Karpas-422 (cell line): ENCODE results near the gene KIR3DL2. TPM values are rescaled to one million over a fixed set of nuclear protein-coding genes. Genes with fewer than 3 reads are reported as not detected.
"Not testable (repeated sequence)": the region's sequence is repeated elsewhere in the genome, so short reads cannot be mapped to it uniquely, and the experiment has no call there.

ENCODE experiments used
- DNase-seq: peaks from one replicate; pipeline ENCODE4 v3.0.0-alpha.2; 2015
- H2AFZ ChIP-seq: fragments of 200-600 bp; sonication (generic); 2 replicates; pipeline ENCODE4 v1.6.1; 2014; ENCODE audit warnings: antibody characterized with exemption, low read length, mixed read lengths
- H3K27ac ChIP-seq: fragments of 200-600 bp; sonication (generic); 2 replicates; pipeline ENCODE4 v1.5.1; 2014; ENCODE audit warnings: mild to moderate bottlenecking, low read length, moderate library complexity
- H3K27me3 ChIP-seq: fragments of 200-600 bp; sonication (generic); 2 replicates; pipeline ENCODE4 v1.6.1; 2014; ENCODE audit warnings: low read length, mixed read lengths
- H3K36me3 ChIP-seq: fragments of 200-600 bp; sonication (generic); 2 replicates; pipeline ENCODE4 v1.6.1; 2014; ENCODE audit warnings: low read length, mixed read lengths; ENCODE audit not compliant: insufficient read depth
- H3K4me1 ChIP-seq: fragments of 200-600 bp; sonication (generic); 2 replicates; pipeline ENCODE4 v1.6.1; 2014; ENCODE audit warnings: mild to moderate bottlenecking, low read length, mixed read lengths
- H3K4me2 ChIP-seq: fragments of 200-600 bp; sonication (generic); 2 replicates; pipeline ENCODE4 v1.6.1; 2014; ENCODE audit warnings: low read length, low read depth, mild to moderate bottlenecking; ENCODE audit not compliant: poor library complexity, severe bottlenecking
- H3K4me3 ChIP-seq: fragments of 200-600 bp; sonication (generic); 2 replicates; pipeline ENCODE4 v1.5.1; 2014; ENCODE audit warnings: mild to moderate bottlenecking, antibody characterized with exemption, low read length, mixed read lengths
- H3K79me2 ChIP-seq: fragments of 200-600 bp; sonication (generic); 2 replicates; pipeline ENCODE4 v1.6.1; 2014; ENCODE audit warnings: mild to moderate bottlenecking, low read length, mixed read lengths
- H3K9ac ChIP-seq: fragments of 200-600 bp; sonication (generic); 2 replicates; pipeline ENCODE4 v1.6.0; 2014; ENCODE audit warnings: low read length
- H3K9me2 ChIP-seq: fragments of 200-600 bp; sonication (generic), shearing (Covaris generic); replicated peaks from 2 replicates; pipeline ENCODE4 v1.6.0; 2014; ENCODE audit warnings: mild to moderate bottlenecking, low read length, moderate library complexity; ENCODE audit not compliant: insufficient read depth
- H3K9me3 ChIP-seq: fragments of 300-700, 200-600 bp; sonication (generic); 2 replicates; pipeline ENCODE4 v1.6.1; 2014; ENCODE audit warnings: low read length, mixed read lengths
- H4K20me1 ChIP-seq: fragments of 200-600 bp; sonication (generic); 2 replicates; pipeline ENCODE4 v1.6.1; 2014; ENCODE audit warnings: mild to moderate bottlenecking, antibody characterized with exemption, low read length, low read depth; ENCODE audit not compliant: insufficient read depth
- total RNA-seq: library from RNA; depleted of rRNA; stranded (reverse); fragments of >200 nt; shearing (Covaris generic); gene quantifications from 2 replicates; pipeline ENCODE4 v1.2.3, GENCODE V29; 2014; ENCODE audit warnings: low replicate concordance; rRNA removed

The KIR3DL2 gene
- not detected in 2 replicates for total RNA-seq

DNA sequence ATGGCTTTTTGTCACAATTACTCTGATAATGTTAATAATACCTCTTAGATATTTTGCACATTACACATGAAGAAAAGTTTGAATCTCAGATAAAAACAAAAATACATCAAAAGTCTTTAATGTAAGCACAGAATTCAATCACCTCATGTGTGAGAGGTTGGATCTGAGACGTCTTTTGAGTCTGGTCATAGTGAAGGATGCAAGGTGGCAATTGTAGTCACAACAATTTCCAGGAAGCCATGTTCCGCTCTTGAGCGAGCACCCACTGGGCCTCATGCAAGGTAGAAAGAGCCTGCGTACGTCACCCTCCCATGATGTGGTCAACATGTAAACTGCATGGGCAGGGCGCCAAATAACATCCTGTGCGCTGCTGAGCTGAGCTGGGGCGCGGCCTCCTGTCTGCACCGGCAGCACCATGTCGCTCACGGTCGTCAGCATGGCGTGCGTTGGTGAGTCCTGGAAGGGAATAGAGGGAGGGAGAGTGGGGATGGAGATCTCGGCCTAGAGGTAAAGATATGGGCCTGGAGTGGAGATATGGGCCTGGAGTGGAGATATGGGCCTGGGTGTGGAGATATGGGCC, at the start of gene KIR3DL2:
Gene KIR3DL2, plus strand, starts transcription at position 383 of the 580 bp plus-strand sequence. Its CDS starts 33 bp downstream, at position 416.
- not testable (repeated sequence) for H4K20me1 ChIP-seq, H3K4me2 ChIP-seq, H3K4me1 ChIP-seq, H3K9ac ChIP-seq, H3K27ac ChIP-seq, H2AFZ ChIP-seq, H3K4me3 ChIP-seq, H3K9me3 ChIP-seq, H3K36me3 ChIP-seq, DNase-seq, H3K9me2 ChIP-seq, H3K27me3 ChIP-seq, H3K79me2 ChIP-seq

DNA sequence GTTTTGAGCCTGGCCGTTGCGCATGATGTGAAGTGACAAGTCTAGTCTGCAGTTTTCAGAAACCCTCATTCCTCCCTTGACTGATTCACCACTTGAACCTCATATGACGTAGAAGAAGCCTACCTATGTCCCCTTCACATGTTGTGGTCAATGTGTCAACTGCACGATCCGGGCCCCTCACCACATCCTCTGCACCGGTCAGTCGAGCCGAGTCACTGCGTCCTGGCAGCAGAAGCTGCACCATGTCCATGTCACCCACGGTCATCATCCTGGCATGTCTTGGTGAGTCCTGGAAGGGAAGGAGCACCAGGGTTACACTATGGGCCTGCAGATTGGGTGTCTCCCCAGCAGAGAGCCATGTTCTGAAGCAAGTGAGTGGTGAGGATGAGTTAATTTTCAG, 46.8 kb upstream of the KIR3DL2 start, which contains the start of gene KIR2DL4:
Gene KIR2DL4, plus strand, starts transcription at position 201 of the 400 bp plus-strand sequence. Its CDS starts 42 bp downstream, at position 243.
- no peaks in the 10 kb centered on the region for H3K9me3 ChIP-seq
- H3K4me2 ChIP-seq, result no peak within 1 kb of the TSS
- H3K4me3 ChIP-seq, result no peak within 1 kb of the TSS
- H3K36me3 ChIP-seq, result no peaks in the 10 kb centered on the region
- H3K79me2 ChIP-seq, result no peaks in the 10 kb centered on the region
- DNase-seq, result no peak
- H2AFZ ChIP-seq, result no peak within 1 kb of the TSS
- no peaks in the 10 kb centered on the region for H3K9me2 ChIP-seq
- H3K9ac ChIP-seq, result no peak within 1 kb of the TSS
- H4K20me1 ChIP-seq, result no peaks in the 10 kb centered on the region
- H3K27me3 ChIP-seq, result no peaks in the 10 kb centered on the region
- no peaks in the 10 kb centered on the region for H3K4me1 ChIP-seq
- no peak within 1 kb of the TSS for H3K27ac ChIP-seq

DNA sequence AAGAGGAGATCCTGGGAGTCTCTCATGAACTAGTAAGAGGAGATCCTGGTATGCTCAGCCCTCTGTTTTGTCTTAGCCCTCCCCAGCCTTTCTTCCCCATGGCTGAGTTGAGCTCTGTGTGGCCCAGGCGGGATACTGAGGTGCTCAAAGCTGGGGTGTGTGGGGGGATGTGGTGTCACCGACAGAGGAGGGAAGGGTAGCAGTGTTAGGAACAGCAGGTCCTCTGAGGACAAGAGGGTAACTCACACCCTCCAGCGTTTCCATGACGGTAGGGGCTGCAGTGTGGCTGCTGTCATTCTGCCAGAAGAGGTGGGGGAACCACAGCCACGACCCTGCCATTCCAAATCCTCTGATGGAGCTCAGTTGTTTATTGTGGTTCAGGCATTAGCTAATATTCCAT, 46.1 kb upstream of the KIR3DL2 start:
- no peak overlapping the region for H3K9ac ChIP-seq
- H3K27me3 ChIP-seq, result no peaks in the 10 kb centered on the region
- H3K4me3 ChIP-seq, result no peak overlapping the region
- DNase-seq, result no peak
- H3K79me2 ChIP-seq, result no peaks in the 10 kb centered on the region
- H3K9me3 ChIP-seq, result no peaks in the 10 kb centered on the region
- H3K36me3 ChIP-seq, result no peaks in the 10 kb centered on the region
- H4K20me1 ChIP-seq, result no peaks in the 10 kb centered on the region
- H3K27ac ChIP-seq, result no peak overlapping the region
- H3K4me2 ChIP-seq, result no peak overlapping the region
- H2AFZ ChIP-seq, result no peak overlapping the region
- H3K4me1 ChIP-seq, result no peaks in the 10 kb centered on the region
- H3K9me2 ChIP-seq, result no peaks in the 10 kb centered on the region

GRCh38 chr19:54804571-54804970, 45.7 kb upstream of the KIR3DL2 start:
- no peak overlapping the region for H3K27ac ChIP-seq

DNA sequence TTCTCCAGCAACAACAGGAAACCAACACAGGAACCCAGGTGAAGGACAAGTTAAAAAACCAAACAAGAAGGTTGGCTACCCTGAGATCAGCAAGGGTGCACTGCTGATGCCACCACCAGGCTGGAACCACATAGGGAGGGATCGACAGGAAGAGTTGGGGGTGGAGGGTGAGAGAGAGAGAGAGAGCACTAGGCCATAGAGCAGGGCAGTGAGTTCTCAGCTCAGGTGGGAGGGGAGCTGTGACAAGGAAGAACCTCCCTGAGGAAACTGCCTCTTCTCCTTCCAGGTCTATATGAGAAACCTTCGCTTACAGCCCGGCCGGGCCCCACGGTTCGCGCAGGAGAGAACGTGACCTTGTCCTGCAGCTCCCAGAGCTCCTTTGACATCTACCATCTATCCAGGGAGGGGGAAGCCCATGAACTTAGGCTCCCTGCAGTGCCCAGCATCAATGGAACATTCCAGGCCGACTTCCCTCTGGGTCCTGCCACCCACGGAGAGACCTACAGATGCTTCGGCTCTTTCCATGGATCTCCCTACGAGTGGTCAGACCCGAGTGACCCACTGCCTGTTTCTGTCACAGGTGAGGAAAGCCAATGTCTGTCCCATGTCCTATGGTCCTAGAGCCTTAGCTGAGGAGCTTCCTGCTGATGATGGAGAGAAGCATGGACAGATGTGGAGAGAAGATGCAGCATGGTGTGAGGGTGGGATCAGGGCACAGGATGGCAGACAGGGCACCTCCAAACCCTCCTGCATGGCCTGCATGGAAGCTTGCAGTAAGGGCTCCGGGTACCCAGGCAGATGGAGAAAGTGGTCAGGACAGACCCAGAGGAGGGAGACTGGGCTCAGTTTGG, 44.4 kb upstream of the KIR3DL2 start:
- Histone ChIP-seq H3K27ac (no peak overlapping the region), H2AFZ (no peak overlapping the region), H3K4me2 (no peak overlapping the region), H3K4me1 (no peaks in the 10 kb centered on the region), H4K20me1 (no peaks in the 10 kb centered on the region), H3K9me3 (no peaks in the 10 kb centered on the region), H3K36me3 (no peaks in the 10 kb centered on the region), H3K9ac (no peak overlapping the region), H3K9me2 (no peaks in the 10 kb centered on the region), H3K79me2 (no peaks in the 10 kb centered on the region), H3K27me3 (no peaks in the 10 kb centered on the region), H3K4me3 (no peak overlapping the region)
- no peak for DNase-seq

More at GRCh38 chr19:54804571-54804970, 45.7 kb upstream of the KIR3DL2 start:
- no peak overlapping the region for H3K4me3 ChIP-seq
- H2AFZ ChIP-seq, result no peak overlapping the region
- no peak overlapping the region for H3K4me2 ChIP-seq
- no peaks in the 10 kb centered on the region for H3K79me2 ChIP-seq
- no peaks in the 10 kb centered on the region for H3K4me1 ChIP-seq
- no peak overlapping the region for H3K9ac ChIP-seq
- H3K27me3 ChIP-seq, result no peaks in the 10 kb centered on the region
- H3K36me3 ChIP-seq, result no peaks in the 10 kb centered on the region
- DNase-seq, result no peak
- H4K20me1 ChIP-seq, result no peaks in the 10 kb centered on the region
- no peaks in the 10 kb centered on the region for H3K9me2 ChIP-seq
- no peaks in the 10 kb centered on the region for H3K9me3 ChIP-seq

DNA sequence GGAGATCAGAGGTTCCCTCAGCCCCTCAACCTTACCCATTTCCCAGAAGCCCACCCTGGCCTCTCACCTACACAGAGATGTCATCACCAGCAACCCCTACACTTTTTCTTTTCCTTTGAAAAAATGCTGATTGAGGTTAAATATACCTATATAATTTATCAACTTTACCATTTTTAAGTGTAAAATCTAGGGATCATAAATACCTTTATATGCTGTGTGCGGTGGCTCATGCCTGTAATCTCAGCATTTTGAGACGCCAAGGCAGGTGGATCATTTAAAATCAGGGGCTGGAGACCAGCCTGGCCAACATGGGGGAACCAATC, 43.8 kb upstream of the KIR3DL2 start:
- Histone ChIP-seq H3K4me2 (no peak overlapping the region), H3K36me3 (no peaks in the 10 kb centered on the region), H3K9me3 (no peaks in the 10 kb centered on the region), H3K79me2 (no peaks in the 10 kb centered on the region), H3K4me3 (no peak overlapping the region), H3K27me3 (no peaks in the 10 kb centered on the region), H3K9ac (no peak overlapping the region), H2AFZ (no peak overlapping the region), H3K4me1 (no peaks in the 10 kb centered on the region), H3K27ac (no peak overlapping the region), H4K20me1 (no peaks in the 10 kb centered on the region), H3K9me2 (no peaks in the 10 kb centered on the region)
- DNase-seq, result no peak

- H3K4me2 ChIP-seq, H3K4me1 ChIP-seq, H3K36me3 ChIP-seq, H3K27me3 ChIP-seq, H3K79me2 ChIP-seq, H4K20me1 ChIP-seq, H3K9me2 ChIP-seq, H3K27ac ChIP-seq, H2AFZ ChIP-seq, H3K9ac ChIP-seq, H3K9me3 ChIP-seq, H3K4me3 ChIP-seq, DNase-seq: not testable (repeated sequence)
Measured at GRCh38 chr19:54814571-54814970, 35.7 kb upstream of the KIR3DL2 start.

GRCh38 chr19:54816251-54816650, 34.0 kb upstream of the KIR3DL2 start, which contains the start of gene KIR3DL1:
Gene KIR3DL1 (plus strand): TSS chr19:54816468.
- H3K9me3 ChIP-seq, H4K20me1 ChIP-seq, H3K27me3 ChIP-seq, H3K27ac ChIP-seq, H3K4me3 ChIP-seq, H3K9me2 ChIP-seq, H3K4me2 ChIP-seq, DNase-seq, H3K4me1 ChIP-seq, H2AFZ ChIP-seq, H3K9ac ChIP-seq, H3K36me3 ChIP-seq, H3K79me2 ChIP-seq: not testable (repeated sequence)
